IPS DF 19.7 (cell line): Measurements from ENCODE around the gene MAMDC2.

Source experiments
- DNase-seq: peaks from one replicate; pipeline ENCODE4 v3.0.0-alpha.2; 2013; ENCODE audit warnings: low read depth, low spot score

MAMDC2 gene

GRCh38 chr9:70043689-70044489, at the start of gene MAMDC2:
MAMDC2 (plus strand) TSS chr9:70043848; CDS start chr9:70044198, 350 bp downstream.
- no peak for DNase-seq

- DNase-seq = no peak
Measured at GRCh38 chr9:69995846-69996245, 47.8 kb upstream of the MAMDC2 start.

GRCh38 chr9:69996967-69997366, 46.7 kb upstream of the MAMDC2 start:
- DNase-seq = no peak

GRCh38 chr9:69997524-69997923, 46.1 kb upstream of the MAMDC2 start:
- DNase-seq = no peak

- no peak for DNase-seq
Measured at GRCh38 chr9:69999315-69999714, 44.3 kb upstream of the MAMDC2 start.

- no peak for DNase-seq
Measured at GRCh38 chr9:70000469-70000868, 43.2 kb upstream of the MAMDC2 start.

- DNase-seq = no peak
Measured at GRCh38 chr9:70003901-70004714, 39.5 kb upstream of the MAMDC2 start.

GRCh38 chr9:70006306-70006705, 37.3 kb upstream of the MAMDC2 start:
- DNase-seq = no peak

- DNase-seq = no peak
Measured at GRCh38 chr9:70007831-70008230, 35.8 kb upstream of the MAMDC2 start.

- no peak for DNase-seq
Measured at GRCh38 chr9:70010015-70010414, 33.6 kb upstream of the MAMDC2 start.

- DNase-seq = no peak
Measured at GRCh38 chr9:70011366-70011765, 32.3 kb upstream of the MAMDC2 start.

- no peak for DNase-seq
Measured at GRCh38 chr9:70012569-70012968, 31.1 kb upstream of the MAMDC2 start.

- no peak for DNase-seq
Measured at GRCh38 chr9:70013598-70014196, 30.0 kb upstream of the MAMDC2 start.

GRCh38 chr9:70015099-70015498, 28.5 kb upstream of the MAMDC2 start:
- DNase-seq = no peak

GRCh38 chr9:70020217-70020616, 23.4 kb upstream of the MAMDC2 start:
- no peak for DNase-seq

GRCh38 chr9:70020991-70021571, 22.6 kb upstream of the MAMDC2 start:
- DNase-seq = no peak

GRCh38 chr9:70028287-70028686, 15.4 kb upstream of the MAMDC2 start:
- DNase-seq = no peak

- DNase-seq = no peak
Measured at GRCh38 chr9:70030156-70030555, 13.5 kb upstream of the MAMDC2 start.

GRCh38 chr9:70031141-70031545, 12.5 kb upstream of the MAMDC2 start:
- no peak for DNase-seq

GRCh38 chr9:70034271-70034711, 9.4 kb upstream of the MAMDC2 start:
- no peak for DNase-seq

- DNase-seq = no peak
Measured at GRCh38 chr9:70035691-70036090, 8.0 kb upstream of the MAMDC2 start.

GRCh38 chr9:70036641-70037040, 7.0 kb upstream of the MAMDC2 start:
- DNase-seq = no peak
